PC-9 (cell line): Measurements from ENCODE around the gene PCNT. TPM values are rescaled to one million over a fixed set of nuclear protein-coding genes. Genes with fewer than 3 reads are reported as not detected.

Experiments used
- BruUV-seq: library from RNA; stranded (reverse); fragments of 400-500 nt; replicated peaks from 2 replicates; lab custom pipeline; 2021; lab: Mats Ljungman, UMichigan
- CTCF ChIA-PET: fragments of 300-600 bp; sonication (Branson Sonifier 250); formaldehyde crosslinking; loops from one replicate; lab custom pipeline; 2022; ENCODE audit warnings: antibody characterized with exemption; lab: Charles Lee
- POLR2A ChIA-PET: fragments of 300-600 bp; sonication (Branson Sonifier 250); formaldehyde crosslinking; loops from one replicate; lab custom pipeline; 2022; ENCODE audit warnings: antibody characterized with exemption; ENCODE audit not compliant: unreplicated experiment; lab: Charles Lee
- DNase-seq, 2 experiments: peaks; one replicate each; pipeline versions ENCODE4 v3.0.0 to v3.0.0-alpha.2; 2015 to 2022; ENCODE audit warnings: mixed read lengths in 1 of 2
- H2AFZ ChIP-seq: fragments of 200-600 bp; sonication (generic); 2 replicates; pipeline ENCODE4 v1.8.1; 2017; ENCODE audit warnings: antibody characterized with exemption
- H3F3A ChIP-seq: fragments of 200-600 bp; sonication (generic); 2 replicates; pipeline ENCODE4 v1.8.1; 2017; ENCODE audit warnings: antibody characterized with exemption, mild to moderate bottlenecking, low read depth; ENCODE audit not compliant: insufficient read depth
- H3K27ac ChIP-seq: fragments of 200-600 bp; sonication (generic); 2 replicates; pipeline ENCODE4 v1.6.1; 2016; ENCODE audit warnings: mixed run types
- H3K27me3 ChIP-seq: fragments of 200-600 bp; sonication (generic); 2 replicates; pipeline ENCODE4 v1.6.1; 2016; ENCODE audit warnings: low read depth, mixed run types; ENCODE audit not compliant: insufficient read depth
- H3K36me3 ChIP-seq: fragments of 200-600 bp; sonication (generic); 2 replicates; pipeline ENCODE4 v1.6.1; 2016; ENCODE audit warnings: low read depth, mixed run types
- H3K4me1 ChIP-seq: fragments of 200-600 bp; sonication (generic); replicated peaks from 2 replicates; pipeline ENCODE4 v1.6.1; 2016; ENCODE audit warnings: mixed run types; ENCODE audit not compliant: insufficient read depth
- H3K4me2 ChIP-seq: fragments of 200-600 bp; sonication (generic); 2 replicates; pipeline ENCODE4 v1.6.1; 2017; ENCODE audit warnings: mixed run types
- H3K4me3 ChIP-seq: fragments of 200-600 bp; sonication (generic); 2 replicates; pipeline ENCODE4 v1.6.1; 2016; ENCODE audit warnings: mixed run types
- H3K79me2 ChIP-seq: fragments of 200-600 bp; sonication (generic); 2 replicates; pipeline ENCODE4 v1.6.1; 2017; ENCODE audit warnings: low read depth, mixed run types
- H3K9me2 ChIP-seq: fragments of 200-600 bp; sonication (generic); 2 replicates; pipeline ENCODE4 v1.8.1; 2017; ENCODE audit warnings: mild to moderate bottlenecking; ENCODE audit not compliant: insufficient read depth
- H3K9me3 ChIP-seq: fragments of 200-600 bp; sonication (generic); 2 replicates; pipeline ENCODE4 v1.8.1; 2016; ENCODE audit warnings: low read depth; ENCODE audit not compliant: insufficient read depth
- H4K20me1 ChIP-seq: fragments of 200-600 bp; sonication (generic); 2 replicates; pipeline ENCODE4 v1.8.1; 2017; ENCODE audit not compliant: insufficient read depth
- EZH2 ChIP-seq: fragments of 200-600 bp; sonication (generic); IDR thresholded peaks from 2 replicates; pipeline ENCODE4 v1.8.0; 2017; ENCODE audit warnings: antibody characterized with exemption, low read depth
- intact Hi-C: fragments of 100-400 bp; cut with micrococcal nuclease; formaldehyde crosslinking; loops from one replicate; pipeline ENCODE4 v1.10.0; 2022; ENCODE audit not compliant: unreplicated experiment
- total RNA-seq: library from RNA; stranded (reverse); gene quantifications from 2 replicates; pipeline ENCODE4 v1.2.3, GENCODE V29; 2021
- TF ChIP-seq, protein P1 (sequence below): fragments of 200-600 bp; sonication (generic); conservative IDR thresholded peaks from 2 replicates; pipeline ENCODE4 v1.6.1; 2017; ENCODE audit warnings: mixed run types, antibody characterized with exemption, mild to moderate bottlenecking, moderate library complexity

PCNT gene
- total RNA-seq, 1 experiment from 2014 or later: 33.4 TPM

DNA sequence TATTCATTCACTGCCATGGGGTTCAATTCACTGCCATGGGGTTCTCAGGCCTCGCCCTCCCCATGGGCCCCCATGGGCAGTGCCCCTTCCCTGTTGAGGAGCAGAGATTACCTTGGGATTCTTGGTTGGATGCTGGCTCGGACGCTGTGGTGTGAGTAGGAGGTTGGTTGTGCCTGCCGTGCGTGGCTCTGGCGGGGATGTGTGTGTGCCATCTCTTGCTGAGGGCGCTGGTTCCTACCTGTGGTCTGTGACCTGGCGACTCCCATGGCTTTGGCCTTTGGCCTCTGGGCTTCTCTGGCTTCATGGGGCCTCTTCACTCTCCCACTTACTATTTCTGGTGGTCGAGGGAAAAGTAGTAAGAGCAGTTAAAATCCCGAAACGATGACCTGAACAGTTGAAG, 42.1 kb downstream of the PCNT start:
- no TSS peak for BruUV-seq
- H3K4me3 ChIP-seq: no peak overlapping the region
- H3K4me2 ChIP-seq: no peak overlapping the region
- H3K9me2 ChIP-seq: no peaks in the 10 kb centered on the region
- DNase-seq: no peak
- CTCF ChIA-PET: no interaction called here
- H3K27ac ChIP-seq: no peak overlapping the region
- no peaks in the 10 kb centered on the region for H3K27me3 ChIP-seq
- POLR2A ChIA-PET: no interaction called here
- TF ChIP-seq, protein P1, sequence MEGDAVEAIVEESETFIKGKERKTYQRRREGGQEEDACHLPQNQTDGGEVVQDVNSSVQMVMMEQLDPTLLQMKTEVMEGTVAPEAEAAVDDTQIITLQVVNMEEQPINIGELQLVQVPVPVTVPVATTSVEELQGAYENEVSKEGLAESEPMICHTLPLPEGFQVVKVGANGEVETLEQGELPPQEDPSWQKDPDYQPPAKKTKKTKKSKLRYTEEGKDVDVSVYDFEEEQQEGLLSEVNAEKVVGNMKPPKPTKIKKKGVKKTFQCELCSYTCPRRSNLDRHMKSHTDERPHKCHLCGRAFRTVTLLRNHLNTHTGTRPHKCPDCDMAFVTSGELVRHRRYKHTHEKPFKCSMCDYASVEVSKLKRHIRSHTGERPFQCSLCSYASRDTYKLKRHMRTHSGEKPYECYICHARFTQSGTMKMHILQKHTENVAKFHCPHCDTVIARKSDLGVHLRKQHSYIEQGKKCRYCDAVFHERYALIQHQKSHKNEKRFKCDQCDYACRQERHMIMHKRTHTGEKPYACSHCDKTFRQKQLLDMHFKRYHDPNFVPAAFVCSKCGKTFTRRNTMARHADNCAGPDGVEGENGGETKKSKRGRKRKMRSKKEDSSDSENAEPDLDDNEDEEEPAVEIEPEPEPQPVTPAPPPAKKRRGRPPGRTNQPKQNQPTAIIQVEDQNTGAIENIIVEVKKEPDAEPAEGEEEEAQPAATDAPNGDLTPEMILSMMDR: no peak
- no peak for TF ChIP-seq EZH2
- H3K79me2 ChIP-seq: no peaks in the 10 kb centered on the region
- no peaks in the 10 kb centered on the region for H3K36me3 ChIP-seq
- H4K20me1 ChIP-seq: no peaks in the 10 kb centered on the region
- H3K9me3 ChIP-seq: no peaks in the 10 kb centered on the region
- H3F3A ChIP-seq: no peaks in the 10 kb centered on the region
- H2AFZ ChIP-seq: no peak overlapping the region
- intact Hi-C loops: no loop called here
- H3K4me1 ChIP-seq: no peaks in the 10 kb centered on the region

DNA sequence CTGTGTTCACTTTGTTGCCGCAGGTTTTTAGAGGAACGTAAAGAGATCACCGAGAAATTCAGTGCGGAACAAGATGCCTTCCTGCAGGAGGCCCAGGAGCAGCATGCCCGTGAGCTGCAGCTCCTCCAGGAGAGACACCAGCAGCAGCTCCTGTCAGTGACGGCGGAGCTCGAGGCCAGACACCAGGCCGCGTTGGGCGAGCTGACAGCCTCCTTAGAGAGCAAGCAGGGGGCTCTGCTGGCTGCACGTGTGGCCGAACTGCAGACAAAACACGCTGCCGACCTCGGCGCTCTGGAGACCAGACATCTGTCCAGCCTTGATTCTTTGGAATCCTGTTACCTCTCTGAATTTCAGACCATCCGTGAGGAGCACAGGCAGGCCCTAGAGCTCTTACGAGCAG, 42.6 kb downstream of the PCNT start:
- no peak overlapping the region for H3K4me3 ChIP-seq
- intact Hi-C loops: no loop called here
- no peaks in the 10 kb centered on the region for H3K9me3 ChIP-seq
- no peaks in the 10 kb centered on the region for H3F3A ChIP-seq
- POLR2A ChIA-PET: interaction anchor here (0.6 kb wide), 1 partner anchor 133 kb away, joined by 6 read pairs; no protein-coding TSS in a partner anchor
- H3K79me2 ChIP-seq: no peaks in the 10 kb centered on the region
- H3K36me3 ChIP-seq: no peaks in the 10 kb centered on the region
- no TSS peak for BruUV-seq
- no peak overlapping the region for H3K27ac ChIP-seq
- no peak overlapping the region for H3K4me2 ChIP-seq
- no peak for DNase-seq
- TF ChIP-seq EZH2: no peak
- TF ChIP-seq, protein P1: no peak
- no peaks in the 10 kb centered on the region for H3K9me2 ChIP-seq
- CTCF ChIA-PET: no interaction called here
- no peak overlapping the region for H2AFZ ChIP-seq
- H3K27me3 ChIP-seq: no peaks in the 10 kb centered on the region
- H4K20me1 ChIP-seq: no peaks in the 10 kb centered on the region
- no peaks in the 10 kb centered on the region for H3K4me1 ChIP-seq

DNA sequence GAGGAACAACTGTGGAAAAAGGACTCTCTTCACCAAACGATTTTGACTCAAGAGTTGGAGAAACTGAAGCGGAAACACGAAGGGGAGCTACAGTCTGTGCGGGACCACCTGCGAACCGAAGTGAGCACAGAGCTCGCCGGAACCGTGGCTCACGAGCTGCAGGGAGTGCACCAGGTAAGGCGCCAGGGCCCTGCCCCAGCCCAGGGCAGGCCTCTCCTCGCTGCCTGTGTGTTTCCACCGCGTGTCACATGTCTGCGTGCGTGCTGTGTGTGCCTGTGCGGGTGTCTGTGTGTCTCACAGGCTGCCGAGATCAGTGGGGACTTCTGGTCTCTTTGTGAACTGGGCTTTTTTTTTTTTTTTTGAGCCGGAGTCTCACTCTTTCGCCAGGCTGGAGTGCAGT, 43.0 kb downstream of the PCNT start:
- intact Hi-C loops: no loop called here
- no peak for TF ChIP-seq EZH2
- TF ChIP-seq, protein P1: no peak
- Histone ChIP-seq H3F3A (no peaks in the 10 kb centered on the region), H3K27ac (no peak overlapping the region), H3K4me3 (no peak overlapping the region), H3K36me3 (no peaks in the 10 kb centered on the region), H3K4me1 (no peaks in the 10 kb centered on the region), H3K9me3 (no peaks in the 10 kb centered on the region), H3K27me3 (no peaks in the 10 kb centered on the region), H2AFZ (no peak overlapping the region), H4K20me1 (no peaks in the 10 kb centered on the region), H3K4me2 (no peak overlapping the region), H3K9me2 (no peaks in the 10 kb centered on the region), H3K79me2 (no peaks in the 10 kb centered on the region)
- BruUV-seq: no TSS peak
- DNase-seq: no peak
- ChIA-PET POLR2A (interaction anchor here (0.6 kb wide), 1 partner anchor 134 kb away, joined by 6 read pairs; no protein-coding TSS in a partner anchor), CTCF (no interaction called here)
